ENCODE data around the gene TSC22D2.

TSC22D2 gene

DNA sequence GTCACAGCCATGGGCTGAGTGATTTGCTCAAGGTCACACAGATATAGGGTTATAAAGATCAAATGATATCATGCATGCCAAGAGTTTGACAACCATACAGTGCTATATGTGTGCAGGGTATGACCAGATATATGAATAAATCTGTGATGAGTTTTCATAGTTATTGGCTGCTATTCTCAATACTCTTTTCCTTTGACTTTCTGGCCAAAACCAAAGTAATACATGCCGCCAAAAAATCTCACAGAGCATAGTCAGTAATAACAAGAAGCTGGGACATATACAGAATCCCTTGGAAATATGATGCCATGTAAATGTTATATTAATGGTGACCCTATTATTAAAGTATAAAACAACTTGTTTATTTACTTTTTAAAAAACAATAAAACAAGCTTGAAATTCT lies 11.6 kb upstream of the TSC22D2 start:
- no peaks in the 10 kb centered on the region for H3K27me3 ChIP-seq
- TF ChIP-seq, protein P1, sequence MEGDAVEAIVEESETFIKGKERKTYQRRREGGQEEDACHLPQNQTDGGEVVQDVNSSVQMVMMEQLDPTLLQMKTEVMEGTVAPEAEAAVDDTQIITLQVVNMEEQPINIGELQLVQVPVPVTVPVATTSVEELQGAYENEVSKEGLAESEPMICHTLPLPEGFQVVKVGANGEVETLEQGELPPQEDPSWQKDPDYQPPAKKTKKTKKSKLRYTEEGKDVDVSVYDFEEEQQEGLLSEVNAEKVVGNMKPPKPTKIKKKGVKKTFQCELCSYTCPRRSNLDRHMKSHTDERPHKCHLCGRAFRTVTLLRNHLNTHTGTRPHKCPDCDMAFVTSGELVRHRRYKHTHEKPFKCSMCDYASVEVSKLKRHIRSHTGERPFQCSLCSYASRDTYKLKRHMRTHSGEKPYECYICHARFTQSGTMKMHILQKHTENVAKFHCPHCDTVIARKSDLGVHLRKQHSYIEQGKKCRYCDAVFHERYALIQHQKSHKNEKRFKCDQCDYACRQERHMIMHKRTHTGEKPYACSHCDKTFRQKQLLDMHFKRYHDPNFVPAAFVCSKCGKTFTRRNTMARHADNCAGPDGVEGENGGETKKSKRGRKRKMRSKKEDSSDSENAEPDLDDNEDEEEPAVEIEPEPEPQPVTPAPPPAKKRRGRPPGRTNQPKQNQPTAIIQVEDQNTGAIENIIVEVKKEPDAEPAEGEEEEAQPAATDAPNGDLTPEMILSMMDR (IDR thresholded peaks at IDR 0.05), result no peak
- no peaks in the 10 kb centered on the region for H3K36me3 ChIP-seq
- no peak overlapping the region for H3K4me3 ChIP-seq (ENCODE audit: low read depth in 1 of 2, low read length in 1 of 2)
- H3K9me3 ChIP-seq, result no peaks in the 10 kb centered on the region
- no peaks in the 10 kb centered on the region for H3K4me1 ChIP-seq (ENCODE audit: control insufficient read depth in 1 of 2, insufficient read depth in 1 of 2, low read depth in 1 of 2, low read length in 1 of 2)
- no peak overlapping the region for H3K27ac ChIP-seq

- H3K9me3 ChIP-seq, result no peaks in the 10 kb centered on the region
- no peaks in the 10 kb centered on the region for H3K4me1 ChIP-seq (ENCODE audit: control insufficient read depth in 1 of 2, insufficient read depth in 1 of 2, low read depth in 1 of 2, low read length in 1 of 2)
- no peaks in the 10 kb centered on the region for H3K27me3 ChIP-seq
- no peak overlapping the region for H3K27ac ChIP-seq
- H3K36me3 ChIP-seq, result no peaks in the 10 kb centered on the region
- TF ChIP-seq, protein P1 (IDR thresholded peaks at IDR 0.05), result no peak
- H3K4me3 ChIP-seq (ENCODE audit: low read depth in 1 of 2, low read length in 1 of 2), result no peak overlapping the region
These were observed 11.0 kb upstream of the TSC22D2 start for GRCh38 chr3:150396956-150397550.

- no peaks in the 10 kb centered on the region for H3K9me3 ChIP-seq
- H3K4me3 ChIP-seq (ENCODE audit: low read depth in 1 of 2, low read length in 1 of 2), result no peak overlapping the region
- TF ChIP-seq, protein P1 (IDR thresholded peaks at IDR 0.05), result no peak
- no peak overlapping the region for H3K27ac ChIP-seq
- H3K36me3 ChIP-seq, result no peaks in the 10 kb centered on the region
- no peaks in the 10 kb centered on the region for H3K27me3 ChIP-seq
- H3K4me1 ChIP-seq (ENCODE audit: control insufficient read depth in 1 of 2, insufficient read depth in 1 of 2, low read depth in 1 of 2, low read length in 1 of 2), result no peaks in the 10 kb centered on the region
These were observed 9.0 kb upstream of the TSC22D2 start for GRCh38 chr3:150399060-150399459.

GRCh38 chr3:150401285-150401684 lies 6.8 kb upstream of the TSC22D2 start:
- Histone ChIP-seq H3K4me1 (ENCODE audit: control insufficient read depth in 1 of 2, insufficient read depth in 1 of 2, low read depth in 1 of 2, low read length in 1 of 2) (no peaks in the 10 kb centered on the region), H3K9me3 (no peaks in the 10 kb centered on the region), H3K27ac (no peak overlapping the region), H3K27me3 (no peaks in the 10 kb centered on the region), H3K4me3 (ENCODE audit: low read depth in 1 of 2, low read length in 1 of 2) (no peak overlapping the region), H3K36me3 (no peaks in the 10 kb centered on the region)
- TF ChIP-seq, protein P1 (IDR thresholded peaks at IDR 0.05), result no peak

DNA sequence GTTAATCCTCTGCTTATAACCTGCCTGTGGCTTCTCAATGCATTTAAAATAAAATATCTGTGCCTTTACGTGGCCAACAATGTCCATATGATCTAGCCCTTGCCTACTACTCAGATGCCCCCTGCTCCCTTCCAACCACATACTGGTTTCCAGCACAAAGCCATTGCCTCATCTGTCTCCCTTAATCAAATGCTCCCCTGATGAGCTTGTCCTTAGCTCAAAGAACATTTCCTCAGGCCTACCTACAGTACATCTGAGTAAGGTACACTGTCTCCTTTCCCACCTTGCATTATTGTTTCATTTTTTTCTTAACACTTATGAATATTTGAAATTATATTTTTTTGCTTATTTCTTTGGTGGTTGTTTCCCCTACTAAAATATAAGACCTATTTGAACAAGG lies 5.9 kb upstream of the TSC22D2 start:
- Histone ChIP-seq H3K36me3 (no peaks in the 10 kb centered on the region), H3K27me3 (no peaks in the 10 kb centered on the region), H3K4me1 (ENCODE audit: control insufficient read depth in 1 of 2, insufficient read depth in 1 of 2, low read depth in 1 of 2, low read length in 1 of 2) (no peaks in the 10 kb centered on the region), H3K4me3 (ENCODE audit: low read depth in 1 of 2, low read length in 1 of 2) (no peak overlapping the region), H3K9me3 (no peaks in the 10 kb centered on the region), H3K27ac (no peak overlapping the region)
- TF ChIP-seq, protein P1 (IDR thresholded peaks at IDR 0.05), result no peak

- Histone ChIP-seq H3K36me3 (no peaks in the 10 kb centered on the region), H3K9me3 (no peaks in the 10 kb centered on the region), H3K4me3 (ENCODE audit: low read depth in 1 of 2, low read length in 1 of 2) (no peak overlapping the region), H3K27me3 (no peaks in the 10 kb centered on the region), H3K4me1 (ENCODE audit: control insufficient read depth in 1 of 2, insufficient read depth in 1 of 2, low read depth in 1 of 2, low read length in 1 of 2) (peaks cover 5 to 6% of the 10 kb centered on the region in 2 experiments), H3K27ac (no peak overlapping the region)
- TF ChIP-seq, protein P1 (IDR thresholded peaks at IDR 0.05), result no peak
These were observed 4.1 kb upstream of the TSC22D2 start for GRCh38 chr3:150404023-150404422.
